ENCODE measurements around the gene PLCB4.

The PLCB4 gene

DNA sequence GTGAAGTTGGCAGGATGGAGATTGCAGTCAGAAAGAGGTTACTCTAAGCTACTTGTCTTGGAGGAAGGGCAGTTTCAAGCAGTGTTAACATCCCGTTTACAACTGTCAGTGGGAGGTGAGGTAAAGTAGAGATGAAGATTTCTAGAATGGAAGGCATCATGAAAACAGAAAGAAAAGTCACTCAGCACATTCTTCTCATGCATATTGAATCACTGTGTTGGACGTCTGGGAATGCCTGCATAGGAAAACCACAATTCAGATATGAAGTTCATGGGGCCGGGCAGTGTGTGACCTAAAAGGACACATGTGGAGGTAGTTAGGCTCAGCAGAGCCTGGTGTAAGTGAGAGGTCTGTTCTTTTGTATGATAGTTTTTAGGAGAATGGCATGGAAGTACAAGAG is 372.0 kb downstream of the PLCB4 start:
- TF ChIP-seq, protein P1, sequence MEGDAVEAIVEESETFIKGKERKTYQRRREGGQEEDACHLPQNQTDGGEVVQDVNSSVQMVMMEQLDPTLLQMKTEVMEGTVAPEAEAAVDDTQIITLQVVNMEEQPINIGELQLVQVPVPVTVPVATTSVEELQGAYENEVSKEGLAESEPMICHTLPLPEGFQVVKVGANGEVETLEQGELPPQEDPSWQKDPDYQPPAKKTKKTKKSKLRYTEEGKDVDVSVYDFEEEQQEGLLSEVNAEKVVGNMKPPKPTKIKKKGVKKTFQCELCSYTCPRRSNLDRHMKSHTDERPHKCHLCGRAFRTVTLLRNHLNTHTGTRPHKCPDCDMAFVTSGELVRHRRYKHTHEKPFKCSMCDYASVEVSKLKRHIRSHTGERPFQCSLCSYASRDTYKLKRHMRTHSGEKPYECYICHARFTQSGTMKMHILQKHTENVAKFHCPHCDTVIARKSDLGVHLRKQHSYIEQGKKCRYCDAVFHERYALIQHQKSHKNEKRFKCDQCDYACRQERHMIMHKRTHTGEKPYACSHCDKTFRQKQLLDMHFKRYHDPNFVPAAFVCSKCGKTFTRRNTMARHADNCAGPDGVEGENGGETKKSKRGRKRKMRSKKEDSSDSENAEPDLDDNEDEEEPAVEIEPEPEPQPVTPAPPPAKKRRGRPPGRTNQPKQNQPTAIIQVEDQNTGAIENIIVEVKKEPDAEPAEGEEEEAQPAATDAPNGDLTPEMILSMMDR (IDR thresholded peaks at IDR 0.05; ENCODE audit: low read depth, low read length), result no peak
- no peak for DNase-seq (ENCODE audit: extremely low read depth, low read depth)

DNA sequence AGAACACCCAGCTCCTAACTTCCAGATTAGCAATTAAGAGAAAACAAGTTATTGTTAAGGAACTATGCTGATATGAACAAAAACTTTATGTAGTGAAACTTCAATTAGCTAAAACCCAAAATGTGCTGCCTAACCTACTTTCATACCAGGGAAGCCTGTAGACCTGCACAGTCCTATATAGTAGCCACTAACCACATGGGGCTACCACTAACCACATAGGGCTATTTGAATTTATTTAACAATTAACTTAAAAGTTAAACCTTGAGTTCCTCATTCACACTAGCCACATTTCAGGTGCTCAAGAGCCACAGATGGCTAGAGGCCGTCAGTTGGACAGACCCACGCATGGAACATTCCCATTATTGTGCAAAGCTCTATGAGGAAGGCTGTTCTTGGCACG is 373.1 kb downstream of the PLCB4 start:
- TF ChIP-seq, protein P1 (IDR thresholded peaks at IDR 0.05; ENCODE audit: low read depth, low read length), result no peak
- no peak for DNase-seq (ENCODE audit: extremely low read depth, low read depth)

DNA sequence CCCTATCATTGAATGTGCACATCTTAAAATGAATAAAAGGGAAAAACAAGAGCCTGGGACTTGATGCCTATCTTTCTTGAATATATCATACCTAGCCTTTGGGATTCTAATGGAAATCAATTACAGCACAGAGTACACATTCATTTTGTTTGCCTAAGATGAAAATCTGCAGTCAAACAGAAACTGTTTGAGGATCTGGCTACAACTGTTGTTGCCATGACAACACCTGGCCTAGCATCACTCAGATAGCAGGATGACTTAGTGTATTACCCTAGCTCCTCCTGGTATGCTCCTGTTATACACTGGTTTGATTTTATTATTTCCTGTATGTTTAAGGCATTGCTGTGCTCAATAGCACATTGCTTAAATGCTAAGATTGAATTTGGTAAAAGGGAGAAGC is 374.0 kb downstream of the PLCB4 start:
- no peak for DNase-seq (ENCODE audit: extremely low read depth, low read depth)
- TF ChIP-seq, protein P1 (IDR thresholded peaks at IDR 0.05; ENCODE audit: low read depth, low read length), result no peak

DNA sequence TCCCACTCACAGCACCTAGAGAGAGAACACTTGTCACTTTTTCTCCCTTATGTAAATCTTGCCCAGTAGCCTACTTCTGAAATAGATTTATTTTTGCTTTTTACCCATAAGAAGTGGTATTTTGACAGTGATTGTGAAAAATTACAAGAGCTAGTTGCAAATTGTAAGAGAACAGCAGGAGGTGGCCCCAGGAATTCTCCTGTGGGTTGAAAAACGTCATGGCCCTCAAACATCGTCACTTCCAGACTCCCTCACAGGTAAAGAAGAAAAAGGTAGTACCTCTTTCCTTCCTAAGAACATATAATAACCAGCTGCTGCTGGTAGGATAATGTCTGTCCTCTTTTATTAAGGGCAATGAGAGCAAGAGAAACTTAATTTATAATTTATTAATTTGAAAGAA is 376.0 kb downstream of the PLCB4 start:
- TF ChIP-seq, protein P1 (IDR thresholded peaks at IDR 0.05; ENCODE audit: low read depth, low read length), result no peak
- no peak for DNase-seq (ENCODE audit: extremely low read depth, low read depth)

DNA sequence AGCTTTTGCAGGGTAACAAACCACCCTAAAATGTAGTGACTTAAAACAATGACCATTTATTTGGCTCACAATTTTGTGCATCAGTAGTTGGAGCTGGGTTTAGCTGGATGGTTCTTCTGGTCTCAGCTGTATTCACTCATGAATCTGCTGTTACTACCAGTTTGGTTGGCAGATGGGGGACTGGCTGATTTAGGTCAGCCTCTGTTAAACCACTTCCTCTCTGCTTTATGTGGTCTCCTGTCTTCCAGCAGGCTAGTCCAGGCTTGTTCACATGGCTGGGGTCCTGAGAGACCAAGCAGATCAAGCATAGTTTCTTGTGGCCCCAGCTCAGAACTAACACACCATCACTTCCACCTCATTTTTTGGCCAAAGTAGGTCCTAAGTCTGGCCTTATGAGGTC is 378.3 kb downstream of the PLCB4 start:
- no peak for DNase-seq (ENCODE audit: extremely low read depth, low read depth)
- TF ChIP-seq, protein P1 (IDR thresholded peaks at IDR 0.05; ENCODE audit: low read depth, low read length), result no peak

DNA sequence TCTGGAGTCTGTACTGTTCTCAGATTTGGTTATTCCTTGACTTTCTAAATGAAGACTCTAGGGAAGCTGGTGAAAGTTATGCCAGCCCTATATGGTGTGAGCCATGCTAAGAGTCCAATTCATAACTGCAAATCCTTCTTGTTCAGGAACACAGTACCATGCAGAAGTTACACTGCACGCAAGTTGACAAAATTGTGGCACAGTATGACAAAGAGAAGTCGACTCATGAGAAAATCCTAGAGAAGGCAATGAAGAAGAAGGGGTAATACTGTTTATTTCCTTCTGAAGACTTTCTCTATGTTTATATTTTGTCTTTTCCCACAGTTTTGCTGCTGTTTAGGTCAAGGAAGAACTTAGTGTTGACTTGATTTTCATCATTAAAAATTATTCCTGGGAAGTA is 384.3 kb downstream of the PLCB4 start:
- TF ChIP-seq, protein P1 (IDR thresholded peaks at IDR 0.05; ENCODE audit: low read depth, low read length), result no peak
- DNase-seq (ENCODE audit: extremely low read depth, low read depth), result no peak

DNA sequence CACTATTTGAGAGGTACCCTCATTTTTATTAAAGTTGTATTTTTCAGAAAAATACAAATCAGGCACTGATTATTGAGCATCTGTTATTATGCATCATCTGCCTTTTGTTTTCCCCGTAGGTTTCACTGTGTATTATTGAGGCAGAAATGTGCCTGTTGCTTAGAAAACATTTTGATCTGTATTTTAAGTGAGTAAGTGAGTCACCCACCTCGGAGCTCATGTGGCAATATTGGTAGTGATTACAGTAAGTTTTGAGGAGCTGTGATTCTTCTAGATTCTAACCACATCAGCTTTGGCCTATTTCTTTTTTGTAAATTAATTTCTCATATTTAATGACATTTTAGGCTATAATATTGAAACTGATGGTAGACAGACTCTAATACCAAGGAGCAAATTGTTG is 385.9 kb downstream of the PLCB4 start:
- no peak for DNase-seq (ENCODE audit: extremely low read depth, low read depth)
- TF ChIP-seq, protein P1 (IDR thresholded peaks at IDR 0.05; ENCODE audit: low read depth, low read length), result no peak
